Effector memory CD4-positive, alpha-beta T cell (primary cell): ENCODE data around the gene GRK5.

Experiments
- DNase-seq, 3 donors: peaks; one replicate each; pipeline ENCODE4 v3.0.0-alpha.2; 2020
- H3K27ac ChIP-seq: 2 replicates; pipeline ENCODE4 v1.7.0; 2013; ENCODE audit warnings: mild to moderate bottlenecking, low read length, moderate library complexity; ENCODE audit not compliant: insufficient read depth, poor library complexity, severe bottlenecking
- H3K27me3 ChIP-seq: replicated peaks from 2 replicates; pipeline ENCODE4 v1.7.0; 2013; ENCODE audit warnings: mild to moderate bottlenecking, low read length; ENCODE audit not compliant: insufficient read depth, control insufficient read depth, poor library complexity, severe bottlenecking
- H3K36me3 ChIP-seq: 2 replicates; pipeline ENCODE4 v1.7.0; 2013; ENCODE audit warnings: mild to moderate bottlenecking, low read length, moderate library complexity; ENCODE audit not compliant: control insufficient read depth, insufficient read depth
- H3K4me1 ChIP-seq: 2 replicates; pipeline ENCODE4 v1.7.0; 2013; ENCODE audit warnings: low read length, mild to moderate bottlenecking; ENCODE audit not compliant: control insufficient read depth, insufficient read depth, poor library complexity, severe bottlenecking
- H3K4me3 ChIP-seq: 2 replicates; pipeline ENCODE4 v1.7.0; 2013; ENCODE audit warnings: low read length, low read depth, mild to moderate bottlenecking; ENCODE audit not compliant: insufficient read depth, poor library complexity, severe bottlenecking
- H3K9me3 ChIP-seq: 2 replicates; pipeline ENCODE4 v1.7.0; 2013; ENCODE audit warnings: mild to moderate bottlenecking, low read length, moderate library complexity; ENCODE audit not compliant: control insufficient read depth

Gene GRK5

DNA sequence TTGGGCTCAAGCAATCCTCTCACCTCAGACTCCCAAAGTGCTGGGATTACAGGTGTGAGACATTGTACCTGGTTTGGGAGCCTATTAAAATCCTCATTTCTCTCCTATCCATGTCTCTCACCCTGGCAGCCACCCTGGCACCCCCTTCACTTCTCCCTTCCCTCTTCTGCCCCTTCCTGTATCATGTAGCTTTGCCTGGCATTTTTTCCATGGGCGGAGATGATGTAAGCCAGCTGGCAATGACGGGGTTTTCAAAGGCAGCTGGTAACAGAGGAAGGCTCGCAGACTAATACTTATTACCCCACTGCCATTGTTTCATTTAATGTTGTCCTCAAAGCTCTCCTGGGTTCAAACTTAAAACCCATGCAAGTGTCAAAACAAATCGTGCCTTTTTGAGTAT lies 273.3 kb downstream of the GRK5 start:
- no peak overlapping the region for H3K27ac ChIP-seq
- H3K9me3 ChIP-seq = no peaks in the 10 kb centered on the region
- H3K4me3 ChIP-seq = no peak overlapping the region
- DNase-seq = no peak
- H3K4me1 ChIP-seq = peaks cover 20% of the 10 kb centered on the region
- no peaks in the 10 kb centered on the region for H3K36me3 ChIP-seq
- H3K27me3 ChIP-seq = no peaks in the 10 kb centered on the region

DNA sequence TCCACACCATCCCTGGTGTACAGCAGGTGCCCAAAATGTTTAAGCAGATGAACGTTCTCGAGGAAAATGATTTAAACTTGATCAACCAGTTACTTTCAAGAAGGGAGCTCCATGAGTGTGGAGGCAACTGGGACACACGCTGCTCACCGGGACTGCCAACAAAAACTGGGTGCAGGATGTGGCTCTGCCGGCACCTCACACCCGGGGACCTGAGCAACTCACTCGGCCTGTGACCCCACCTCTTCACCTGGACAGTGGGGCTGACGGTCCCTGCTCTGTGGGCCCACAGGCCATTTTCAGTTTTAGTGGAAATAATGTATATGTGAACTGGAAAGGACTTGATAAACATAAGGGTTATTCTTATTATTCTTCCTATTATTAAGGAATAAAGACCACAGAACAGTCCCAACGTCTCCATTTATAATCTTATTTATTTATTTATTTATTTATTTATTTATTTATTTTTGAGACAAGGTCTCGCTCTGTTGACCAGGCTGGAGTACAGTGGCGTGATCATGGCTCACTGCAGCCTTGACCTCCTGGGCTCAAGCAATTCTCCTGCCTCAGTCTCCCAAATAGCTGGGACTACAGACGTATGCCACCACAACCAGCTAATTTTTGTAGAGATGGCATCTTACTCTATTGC lies 274.5 kb downstream of the GRK5 start:
- no peak for DNase-seq
- Histone ChIP-seq H3K4me3 (no peak overlapping the region), H3K27me3 (no peaks in the 10 kb centered on the region), H3K9me3 (no peaks in the 10 kb centered on the region), H3K4me1 (peaks cover 20% of the 10 kb centered on the region), H3K27ac (no peak overlapping the region), H3K36me3 (no peaks in the 10 kb centered on the region)

GRCh38 chr10:119483001-119483400 lies 275.6 kb downstream of the GRK5 start:
- no peaks in the 10 kb centered on the region for H3K36me3 ChIP-seq
- H3K9me3 ChIP-seq = no peaks in the 10 kb centered on the region
- no peak overlapping the region for H3K27ac ChIP-seq
- H3K4me1 ChIP-seq = peaks cover 12% of the 10 kb centered on the region
- DNase-seq = no peak
- H3K27me3 ChIP-seq = no peaks in the 10 kb centered on the region
- H3K4me3 ChIP-seq = no peak overlapping the region

DNA sequence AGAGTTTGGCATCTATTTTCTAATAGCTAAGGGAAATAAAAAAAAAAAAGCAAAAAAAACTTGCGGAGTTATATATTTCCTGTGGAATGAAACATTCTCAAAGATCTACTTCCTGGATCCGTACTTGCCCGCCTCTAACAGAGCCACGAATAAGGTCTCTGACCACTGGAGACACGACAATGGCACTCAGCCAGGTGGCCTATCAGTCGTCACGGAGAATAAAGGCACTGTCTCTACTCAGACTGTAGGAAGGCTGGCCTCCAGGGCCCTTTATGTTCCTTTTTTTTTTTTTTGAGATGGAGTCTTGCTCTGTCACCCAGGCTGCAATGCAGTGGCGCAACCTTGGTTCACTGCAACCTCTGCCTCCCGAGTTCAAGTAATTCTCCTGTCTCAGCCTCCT lies 276.5 kb downstream of the GRK5 start:
- DNase-seq = no peak
- Histone ChIP-seq H3K27me3 (no peaks in the 10 kb centered on the region), H3K36me3 (no peaks in the 10 kb centered on the region), H3K27ac (no peak overlapping the region), H3K9me3 (no peaks in the 10 kb centered on the region), H3K4me1 (peaks cover 4% of the 10 kb centered on the region), H3K4me3 (no peak overlapping the region)

DNA sequence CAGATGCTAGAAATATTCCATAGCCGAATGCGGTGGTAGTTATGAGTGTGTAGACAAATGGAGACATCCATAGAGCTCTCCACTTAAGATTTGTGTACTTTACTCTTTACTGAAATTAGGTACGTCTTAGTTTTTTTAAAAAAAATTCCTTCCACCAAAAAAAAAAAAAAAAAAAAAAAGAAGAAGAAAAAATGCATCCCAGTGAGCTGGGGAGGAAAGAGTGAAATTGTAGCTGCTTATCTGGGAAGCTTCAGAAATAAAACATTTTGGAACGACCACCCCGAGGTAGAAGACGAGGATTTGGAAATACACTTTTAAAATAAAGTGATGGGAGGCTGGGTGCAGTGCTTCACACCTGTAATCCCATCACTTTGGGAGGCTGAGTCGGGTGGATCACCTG lies 281.3 kb downstream of the GRK5 start:
- Histone ChIP-seq H3K4me1 (peaks cover 14% of the 10 kb centered on the region), H3K27me3 (no peaks in the 10 kb centered on the region), H3K27ac (no peak overlapping the region), H3K4me3 (no peak overlapping the region), H3K9me3 (no peaks in the 10 kb centered on the region), H3K36me3 (no peaks in the 10 kb centered on the region)
- no peak for DNase-seq

- Histone ChIP-seq H3K36me3 (no peaks in the 10 kb centered on the region), H3K9me3 (no peaks in the 10 kb centered on the region), H3K4me3 (peak overlapping the region; percentile 47), H3K4me1 (peaks cover 20% of the 10 kb centered on the region), H3K27ac (peak overlapping the region; percentile 66), H3K27me3 (no peaks in the 10 kb centered on the region)
- no peak for DNase-seq
Measured at GRCh38 chr10:119489991-119490326, 282.6 kb downstream of the GRK5 start.

DNA sequence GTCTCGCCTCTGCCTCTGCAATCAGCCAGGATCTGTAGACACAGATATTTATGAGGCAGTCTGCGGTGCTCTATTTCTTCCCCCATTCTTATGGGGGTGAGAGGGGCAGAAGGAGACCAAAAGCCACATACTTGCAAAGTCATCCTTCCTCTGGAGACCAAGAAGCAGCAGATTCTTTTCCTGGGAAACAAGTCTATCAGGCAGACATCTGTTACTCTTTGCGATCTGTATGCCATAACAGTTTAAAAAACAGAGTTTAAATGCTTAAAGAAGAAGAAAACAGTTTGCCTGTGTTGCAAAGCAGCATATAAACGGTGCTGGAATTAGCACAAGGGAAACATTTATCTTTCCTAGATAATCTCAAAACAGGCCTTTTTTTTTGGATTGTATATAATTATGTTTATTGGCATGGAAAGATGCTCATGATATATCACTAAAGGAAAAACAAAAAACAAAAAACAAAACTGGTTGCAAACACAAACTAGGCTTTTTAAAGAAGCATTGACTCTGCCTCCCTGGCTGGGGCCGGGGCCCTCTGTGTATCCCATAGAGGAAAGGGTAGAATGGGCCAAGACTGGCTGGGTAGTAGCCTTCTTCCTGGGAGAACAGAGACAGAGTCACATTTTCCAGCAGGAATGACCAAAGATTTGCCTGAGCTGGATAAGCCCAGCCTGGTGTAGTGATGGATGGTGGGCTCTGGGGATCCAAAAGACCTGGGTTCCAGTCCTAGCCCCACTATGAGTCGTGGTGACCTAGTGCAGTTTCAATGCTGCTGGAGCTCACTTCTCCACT lies 284.8 kb downstream of the GRK5 start:
- no peaks in the 10 kb centered on the region for H3K36me3 ChIP-seq
- no peaks in the 10 kb centered on the region for H3K9me3 ChIP-seq
- no peak overlapping the region for H3K4me3 ChIP-seq
- H3K27ac ChIP-seq = no peak overlapping the region
- H3K4me1 ChIP-seq = peaks cover 25% of the 10 kb centered on the region
- no peak for DNase-seq
- no peaks in the 10 kb centered on the region for H3K27me3 ChIP-seq

DNA sequence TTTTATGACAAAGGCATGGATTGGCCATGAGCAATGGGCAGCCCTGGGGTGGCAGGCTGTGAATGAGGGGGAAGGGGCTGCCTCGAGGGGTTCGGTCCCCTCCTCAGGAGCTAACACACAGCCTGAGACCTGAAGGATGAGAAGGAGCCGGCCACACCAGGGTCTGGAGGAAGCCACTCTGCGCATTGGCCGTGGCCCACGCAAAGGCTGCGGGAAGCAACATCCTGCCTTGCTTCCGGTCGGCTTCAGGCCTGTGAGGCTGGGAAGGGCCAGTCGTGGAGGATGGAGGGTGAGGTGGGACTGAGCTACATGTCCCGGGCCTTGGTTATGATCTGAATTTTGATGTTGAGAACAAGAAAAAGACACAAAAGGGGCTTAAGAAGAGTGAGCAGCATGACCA lies 285.8 kb downstream of the GRK5 start:
- Histone ChIP-seq H3K9me3 (no peaks in the 10 kb centered on the region), H3K27me3 (no peaks in the 10 kb centered on the region), H3K27ac (no peak overlapping the region), H3K4me1 (peaks cover 25% of the 10 kb centered on the region), H3K36me3 (no peaks in the 10 kb centered on the region), H3K4me3 (no peak overlapping the region)
- DNase-seq = no peak

DNA sequence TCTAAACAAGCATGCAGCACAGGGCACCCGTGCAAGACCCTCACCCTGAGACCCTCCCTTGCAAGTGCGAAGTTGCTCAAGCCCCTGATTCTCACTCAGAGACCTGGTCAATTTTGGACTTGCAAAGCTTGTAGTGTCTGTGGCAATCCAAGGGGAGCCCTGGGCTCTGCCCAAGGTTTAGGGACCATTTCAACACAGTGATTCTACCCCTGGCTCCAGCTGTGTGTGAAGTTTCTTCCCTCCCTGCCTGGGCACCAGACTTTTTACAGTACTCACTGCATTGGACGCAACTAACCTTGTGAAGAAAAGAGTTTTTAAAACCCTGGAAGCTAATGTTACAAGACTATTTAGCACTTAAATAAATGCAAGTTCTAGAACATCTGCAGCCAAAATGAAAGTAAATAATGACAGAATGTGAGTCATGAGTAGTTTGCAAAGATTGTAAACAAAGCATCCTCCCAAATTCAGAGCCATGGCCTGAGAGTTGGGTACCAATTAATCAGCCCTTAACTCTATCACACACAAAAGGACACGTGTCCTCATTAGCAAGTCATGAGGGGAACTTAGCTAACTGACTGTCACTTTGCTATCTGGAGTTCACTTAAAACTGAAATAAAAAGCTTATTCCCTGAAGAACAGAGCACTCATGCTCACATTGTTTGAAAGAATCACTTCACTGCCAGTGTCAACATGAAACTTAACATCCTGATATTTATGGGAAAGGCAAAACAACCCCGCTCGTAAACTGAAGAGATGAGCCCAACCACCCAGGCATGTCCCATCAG lies 287.1 kb downstream of the GRK5 start:
- no peaks in the 10 kb centered on the region for H3K27me3 ChIP-seq
- no peak for DNase-seq
- no peaks in the 10 kb centered on the region for H3K9me3 ChIP-seq
- peak overlapping the region; percentile 14 for H3K27ac ChIP-seq
- H3K4me1 ChIP-seq = peaks cover 31% of the 10 kb centered on the region
- H3K4me3 ChIP-seq = no peak overlapping the region
- H3K36me3 ChIP-seq = no peaks in the 10 kb centered on the region

DNA sequence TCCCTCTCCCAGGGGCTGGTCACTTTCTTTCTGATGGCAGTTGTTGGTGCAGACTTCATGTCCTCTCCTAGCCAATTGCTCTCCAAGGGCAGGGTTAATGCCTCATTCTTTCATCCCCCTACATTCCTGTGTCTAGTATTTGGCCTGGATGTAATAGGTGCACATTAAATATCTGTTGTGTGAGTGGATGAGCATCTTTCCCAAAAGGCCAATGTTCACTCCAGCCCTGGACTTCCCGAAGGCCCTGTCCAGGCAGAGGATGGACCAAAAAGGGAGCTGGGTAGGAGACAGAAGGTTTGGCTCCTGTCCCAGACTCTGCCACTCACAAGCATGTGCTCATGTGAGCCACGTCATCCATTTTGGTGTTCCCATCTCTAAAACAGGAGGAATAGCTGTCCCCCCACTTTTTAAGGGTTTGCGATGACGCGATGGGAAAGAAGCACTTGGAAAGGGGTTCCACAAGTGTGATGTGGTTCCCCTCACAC lies 287.7 kb downstream of the GRK5 start:
- no peak for DNase-seq
- Histone ChIP-seq H3K9me3 (no peaks in the 10 kb centered on the region), H3K4me1 (peaks cover 31% of the 10 kb centered on the region), H3K27ac (peak overlapping the region; percentile 14), H3K36me3 (no peaks in the 10 kb centered on the region), H3K4me3 (no peak overlapping the region), H3K27me3 (no peaks in the 10 kb centered on the region)
